Measurements from ENCODE around the gene SIPA1. TPM values are rescaled to one million over a fixed set of nuclear protein-coding genes. Genes with fewer than 3 reads are reported as not detected.

Gene SIPA1
- total and polyA plus RNA-seq, 4 donors = 15.4 to 34.9 (median 22.8) TPM

DNA sequence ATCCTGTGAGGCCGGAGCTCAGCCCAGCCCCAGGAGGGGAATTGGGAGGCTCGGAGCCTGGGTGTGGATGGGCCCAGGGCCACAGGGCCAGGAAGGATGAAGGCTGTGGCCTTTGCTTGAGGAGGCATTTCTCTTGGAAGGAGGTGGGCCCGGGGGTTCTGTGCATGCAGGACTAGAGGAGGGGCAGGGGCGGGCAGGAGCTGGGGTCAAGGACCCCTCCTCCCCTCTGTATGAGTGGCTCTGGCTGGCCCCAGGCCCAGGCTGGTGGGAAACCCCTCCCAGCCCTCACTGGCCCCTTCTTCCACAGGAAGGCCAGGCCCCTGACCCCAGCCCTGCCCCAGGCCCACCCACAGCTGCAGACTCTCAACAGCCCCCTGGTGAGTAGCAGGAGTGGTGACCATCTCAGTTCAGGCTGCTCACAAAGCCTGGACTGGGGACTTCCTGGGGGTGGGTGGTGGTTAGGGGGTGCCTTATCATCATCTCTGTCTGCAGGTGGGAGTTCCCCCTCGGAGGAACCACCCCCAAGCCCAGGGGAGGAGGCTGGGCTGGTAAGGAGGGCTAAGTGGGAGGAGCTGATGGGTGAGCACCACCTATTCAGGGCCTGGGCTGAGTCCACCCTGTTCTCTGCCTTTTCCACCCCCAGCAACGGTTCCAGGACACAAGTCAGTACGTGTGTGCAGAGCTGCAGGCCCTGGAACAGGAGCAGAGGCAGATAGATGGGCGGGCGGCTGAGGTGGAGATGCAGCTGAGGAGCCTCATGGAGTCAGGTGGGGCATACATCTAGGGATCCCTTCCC lies 48.3 kb upstream of the SIPA1 start:
- TF ChIP-seq NR2F2 (IDR thresholded peaks at IDR 0.05) (no peak), HNF4G (IDR thresholded peaks at IDR 0.05) (no peak), SP1 (IDR thresholded peaks at IDR 0.05) (no peak), RXRA (IDR thresholded peaks at IDR 0.05) (no peak), HNF4A (conservative IDR thresholded peaks at IDR 0.05) (no peak), EGR1 (IDR thresholded peaks at IDR 0.05; ENCODE audit: low read depth in 2 of 2) (no peak), JUND (IDR thresholded peaks at IDR 0.05) (no peak)
- Histone ChIP-seq H3K27me3 (ENCODE audit: control insufficient read depth in 4 of 4, insufficient read depth in 4 of 4, low read length in 3 of 4) (no peaks in the 10 kb centered on the region), H3K27ac (ENCODE audit: low read depth in 1 of 2, low read length in 2 of 2) (no peak overlapping the region), H3K4me1 (ENCODE audit: control insufficient read depth in 4 of 4, insufficient read depth in 4 of 4, low read length in 3 of 4) (peaks cover 0 to 7% (median 0%) of the 10 kb centered on the region in 4 donors), H3K36me3 (ENCODE audit: control insufficient read depth in 4 of 4, insufficient read depth in 3 of 4, low read depth in 1 of 4, low read length in 3 of 4) (peaks cover 0 to 2% (median 0%) of the 10 kb centered on the region in 4 donors), H3K9me3 (ENCODE audit: control insufficient read depth in 4 of 4, low read length in 3 of 4) (no peaks in the 10 kb centered on the region), H3K4me3 (ENCODE audit: low read depth in 1 of 3, low read length in 3 of 3) (no peak overlapping the region), H3K9ac (ENCODE audit: low read depth in 1 of 2, low read length in 2 of 2) (no peak overlapping the region)
- no peak for DNase-seq (ENCODE audit: low spot score)
- 84% methylated on average over 9 of the region's 9 CpGs for WGBS

- no peak for DNase-seq (ENCODE audit: low spot score)
- Histone ChIP-seq H3K4me3 (ENCODE audit: low read depth in 1 of 3, low read length in 3 of 3) (no peak overlapping the region), H3K4me1 (ENCODE audit: control insufficient read depth in 4 of 4, insufficient read depth in 4 of 4, low read length in 3 of 4) (peaks cover 0 to 7% (median 0%) of the 10 kb centered on the region in 4 donors), H3K9me3 (ENCODE audit: control insufficient read depth in 4 of 4, low read length in 3 of 4) (no peaks in the 10 kb centered on the region), H3K27ac (ENCODE audit: low read depth in 1 of 2, low read length in 2 of 2) (no peak overlapping the region), H3K36me3 (ENCODE audit: control insufficient read depth in 4 of 4, insufficient read depth in 3 of 4, low read depth in 1 of 4, low read length in 3 of 4) (peaks cover 0 to 2% (median 0%) of the 10 kb centered on the region in 4 donors), H3K27me3 (ENCODE audit: control insufficient read depth in 4 of 4, insufficient read depth in 4 of 4, low read length in 3 of 4) (no peaks in the 10 kb centered on the region), H3K9ac (ENCODE audit: low read depth in 1 of 2, low read length in 2 of 2) (no peak overlapping the region)
- TF ChIP-seq ATF3 (IDR thresholded peaks at IDR 0.05) (no peak), RXRA (IDR thresholded peaks at IDR 0.05) (no peak), RAD21 (IDR thresholded peaks at IDR 0.05) (no peak), MAX (IDR thresholded peaks at IDR 0.05) (no peak), GABPA (IDR thresholded peaks at IDR 0.05 in 1 of 2, conservative IDR thresholded peaks at IDR 0.05 in 1 of 2) (no peak), HNF4G (IDR thresholded peaks at IDR 0.05) (no peak), FOXA1 (IDR thresholded peaks at IDR 0.05) (no peak)
- TF ChIP-seq, protein P1, sequence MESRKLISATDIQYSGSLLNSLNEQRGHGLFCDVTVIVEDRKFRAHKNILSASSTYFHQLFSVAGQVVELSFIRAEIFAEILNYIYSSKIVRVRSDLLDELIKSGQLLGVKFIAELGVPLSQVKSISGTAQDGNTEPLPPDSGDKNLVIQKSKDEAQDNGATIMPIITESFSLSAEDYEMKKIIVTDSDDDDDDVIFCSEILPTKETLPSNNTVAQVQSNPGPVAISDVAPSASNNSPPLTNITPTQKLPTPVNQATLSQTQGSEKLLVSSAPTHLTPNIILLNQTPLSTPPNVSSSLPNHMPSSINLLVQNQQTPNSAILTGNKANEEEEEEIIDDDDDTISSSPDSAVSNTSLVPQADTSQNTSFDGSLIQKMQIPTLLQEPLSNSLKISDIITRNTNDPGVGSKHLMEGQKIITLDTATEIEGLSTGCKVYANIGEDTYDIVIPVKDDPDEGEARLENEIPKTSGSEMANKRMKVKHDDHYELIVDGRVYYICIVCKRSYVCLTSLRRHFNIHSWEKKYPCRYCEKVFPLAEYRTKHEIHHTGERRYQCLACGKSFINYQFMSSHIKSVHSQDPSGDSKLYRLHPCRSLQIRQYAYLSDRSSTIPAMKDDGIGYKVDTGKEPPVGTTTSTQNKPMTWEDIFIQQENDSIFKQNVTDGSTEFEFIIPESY (IDR thresholded peaks at IDR 0.05) = no peak
- WGBS = 81% methylated on average over 8 of the region's 8 CpGs
Observed at GRCh38 chr11:65590240-65590738, 47.6 kb upstream of the SIPA1 start.

DNA sequence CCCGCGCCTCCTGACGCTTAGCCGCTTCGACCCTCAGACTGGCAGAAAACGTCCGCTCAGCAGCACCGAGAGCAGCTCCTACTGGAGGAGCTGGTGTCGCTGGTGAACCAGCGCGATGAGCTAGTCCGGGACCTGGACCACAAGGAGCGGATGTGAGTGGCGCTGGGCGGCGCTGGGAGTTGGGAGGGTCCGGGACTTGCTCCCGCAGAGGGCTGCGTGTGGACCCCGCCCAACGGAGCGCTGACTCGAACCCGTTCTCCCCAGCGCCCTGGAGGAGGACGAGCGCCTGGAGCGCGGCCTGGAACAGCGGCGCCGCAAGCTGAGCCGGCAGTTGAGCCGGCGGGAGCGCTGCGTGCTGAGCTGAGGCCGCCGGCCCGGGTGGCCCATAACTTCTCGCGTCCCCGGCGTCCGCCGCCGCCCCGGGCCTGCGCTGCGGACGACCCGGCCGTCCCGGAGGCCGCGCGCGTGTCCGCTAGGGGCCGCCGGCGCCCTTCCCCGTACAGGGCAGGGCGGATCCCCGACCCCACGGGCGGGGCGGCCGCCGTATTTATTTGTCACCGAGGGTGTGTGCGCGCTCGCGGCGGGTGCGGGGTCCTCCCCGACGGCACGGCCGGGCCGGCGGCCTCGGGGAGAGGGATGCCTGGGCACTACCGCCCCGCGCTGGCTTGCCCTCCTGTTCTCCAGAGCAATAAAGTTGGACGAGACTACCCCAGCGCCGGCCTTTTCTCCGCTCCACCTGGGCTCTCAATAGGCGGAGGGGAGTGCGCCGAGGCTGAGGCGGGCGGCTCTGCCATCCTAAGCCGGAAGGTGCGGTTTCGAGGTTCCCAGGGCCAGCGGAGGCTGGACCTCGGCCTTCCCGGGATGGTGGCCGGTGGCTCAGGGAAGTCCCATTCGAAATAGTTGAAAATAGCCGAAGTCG lies 45.7 kb upstream of the SIPA1 start:
- TF ChIP-seq MAX (IDR thresholded peaks at IDR 0.05) (no peak), CTCF (IDR thresholded peaks at IDR 0.05; ENCODE audit: low read depth, low read length, missing input control) (peak; percentile 23), GABPA (IDR thresholded peaks at IDR 0.05 in 1 of 2, conservative IDR thresholded peaks at IDR 0.05 in 1 of 2) (no peak), FOXA1 (IDR thresholded peaks at IDR 0.05) (no peak), JUND (IDR thresholded peaks at IDR 0.05) (no peak), YY1 (IDR thresholded peaks at IDR 0.05) (no peak), HNF4G (IDR thresholded peaks at IDR 0.05) (no peak)
- TF ChIP-seq, protein P1 (IDR thresholded peaks at IDR 0.05) = no peak
- peaks cover 0 to 3% (median 0%) of the 10 kb centered on the region in 4 donors for H3K4me1 ChIP-seq (ENCODE audit: control insufficient read depth in 4 of 4, insufficient read depth in 4 of 4, low read length in 3 of 4)
- peak overlapping the region in 1 of 2 donors; percentile 19 for H3K27ac ChIP-seq (ENCODE audit: low read depth in 1 of 2, low read length in 2 of 2)
- H3K9ac ChIP-seq (ENCODE audit: low read depth in 1 of 2, low read length in 2 of 2) = no peak overlapping the region
- no peaks in the 10 kb centered on the region for H3K27me3 ChIP-seq (ENCODE audit: control insufficient read depth in 4 of 4, insufficient read depth in 4 of 4, low read length in 3 of 4)
- no peaks in the 10 kb centered on the region for H3K36me3 ChIP-seq (ENCODE audit: control insufficient read depth in 4 of 4, insufficient read depth in 3 of 4, low read depth in 1 of 4, low read length in 3 of 4)
- H3K4me3 ChIP-seq (ENCODE audit: low read depth in 1 of 3, low read length in 3 of 3) = no peak overlapping the region
- no peak for DNase-seq (ENCODE audit: low spot score)
- no peaks in the 10 kb centered on the region for H3K9me3 ChIP-seq (ENCODE audit: control insufficient read depth in 4 of 4, low read length in 3 of 4)
- WGBS = 37% methylated on average over 106 of the region's 106 CpGs

All from liver (tissue), 9 donors.